HL-60 (cell line): ENCODE data around the gene KIZ.

Experiments used
- DNase-seq, 2 experiments: peaks; one replicate each; pipeline ENCODE4 v3.0.0-alpha.2; 2010 to 2020; ENCODE audit warnings: low read depth in 1 of 2, low spot score in 1 of 2
- H3K27ac ChIP-seq: fragments of 250-450 bp; sonication (Bioruptor Pico); replicated peaks from 2 replicates; pipeline ENCODE4 v1.5.1; 2020; ENCODE audit warnings: mild to moderate bottlenecking, moderate library complexity
- H3K27me3 ChIP-seq: fragments of 250-450 bp; sonication (Bioruptor Pico); 2 replicates; pipeline ENCODE4 v1.5.1; 2021; ENCODE audit warnings: mild to moderate bottlenecking, moderate library complexity; ENCODE audit not compliant: insufficient read depth, poor library complexity, severe bottlenecking
- H3K4me3 ChIP-seq: replicated peaks from 2 replicates; pipeline ENCODE4 v1.5.1; 2011; ENCODE audit warnings: mild to moderate bottlenecking, control low read depth, low read length; ENCODE audit not compliant: insufficient read depth
- CTCF ChIP-seq: IDR thresholded peaks from one replicate; pipeline ENCODE4 v1.5.1; 2011; ENCODE audit warnings: low read length, control low read depth, inconsistent platforms; ENCODE audit not compliant: insufficient read depth
- GABPA ChIP-seq: IDR thresholded peaks from 2 replicates; pipeline ENCODE4 v1.6.1; 2012; ENCODE audit warnings: low read depth
- POLR2AphosphoS5 ChIP-seq: IDR thresholded peaks from 2 replicates; pipeline ENCODE4 v1.6.1; 2012; ENCODE audit warnings: low read depth
- SPI1 ChIP-seq: IDR thresholded peaks from 2 replicates; pipeline ENCODE4 v1.6.1; 2012; ENCODE audit warnings: low read depth, mild to moderate bottlenecking, borderline replicate concordance
- TF ChIP-seq, protein P1 (sequence below): IDR thresholded peaks from 2 replicates; pipeline ENCODE4 v1.6.1; 2012; ENCODE audit warnings: low read depth; ENCODE audit not compliant: insufficient replicate concordance

KIZ gene

GRCh38 chr20:21208999-21209398, 83.1 kb downstream of the KIZ start:
- no peak overlapping the region for H3K27ac ChIP-seq
- H3K27me3 ChIP-seq: no peaks in the 10 kb centered on the region
- DNase-seq: no peak
- H3K4me3 ChIP-seq: no peak overlapping the region
- no peak for TF ChIP-seq POLR2AphosphoS5
- TF ChIP-seq CTCF: no peak
- TF ChIP-seq, protein P1, sequence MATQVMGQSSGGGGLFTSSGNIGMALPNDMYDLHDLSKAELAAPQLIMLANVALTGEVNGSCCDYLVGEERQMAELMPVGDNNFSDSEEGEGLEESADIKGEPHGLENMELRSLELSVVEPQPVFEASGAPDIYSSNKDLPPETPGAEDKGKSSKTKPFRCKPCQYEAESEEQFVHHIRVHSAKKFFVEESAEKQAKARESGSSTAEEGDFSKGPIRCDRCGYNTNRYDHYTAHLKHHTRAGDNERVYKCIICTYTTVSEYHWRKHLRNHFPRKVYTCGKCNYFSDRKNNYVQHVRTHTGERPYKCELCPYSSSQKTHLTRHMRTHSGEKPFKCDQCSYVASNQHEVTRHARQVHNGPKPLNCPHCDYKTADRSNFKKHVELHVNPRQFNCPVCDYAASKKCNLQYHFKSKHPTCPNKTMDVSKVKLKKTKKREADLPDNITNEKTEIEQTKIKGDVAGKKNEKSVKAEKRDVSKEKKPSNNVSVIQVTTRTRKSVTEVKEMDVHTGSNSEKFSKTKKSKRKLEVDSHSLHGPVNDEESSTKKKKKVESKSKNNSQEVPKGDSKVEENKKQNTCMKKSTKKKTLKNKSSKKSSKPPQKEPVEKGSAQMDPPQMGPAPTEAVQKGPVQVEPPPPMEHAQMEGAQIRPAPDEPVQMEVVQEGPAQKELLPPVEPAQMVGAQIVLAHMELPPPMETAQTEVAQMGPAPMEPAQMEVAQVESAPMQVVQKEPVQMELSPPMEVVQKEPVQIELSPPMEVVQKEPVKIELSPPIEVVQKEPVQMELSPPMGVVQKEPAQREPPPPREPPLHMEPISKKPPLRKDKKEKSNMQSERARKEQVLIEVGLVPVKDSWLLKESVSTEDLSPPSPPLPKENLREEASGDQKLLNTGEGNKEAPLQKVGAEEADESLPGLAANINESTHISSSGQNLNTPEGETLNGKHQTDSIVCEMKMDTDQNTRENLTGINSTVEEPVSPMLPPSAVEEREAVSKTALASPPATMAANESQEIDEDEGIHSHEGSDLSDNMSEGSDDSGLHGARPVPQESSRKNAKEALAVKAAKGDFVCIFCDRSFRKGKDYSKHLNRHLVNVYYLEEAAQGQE: no peak
- TF ChIP-seq SPI1: no peak
- no peak for TF ChIP-seq GABPA

DNA sequence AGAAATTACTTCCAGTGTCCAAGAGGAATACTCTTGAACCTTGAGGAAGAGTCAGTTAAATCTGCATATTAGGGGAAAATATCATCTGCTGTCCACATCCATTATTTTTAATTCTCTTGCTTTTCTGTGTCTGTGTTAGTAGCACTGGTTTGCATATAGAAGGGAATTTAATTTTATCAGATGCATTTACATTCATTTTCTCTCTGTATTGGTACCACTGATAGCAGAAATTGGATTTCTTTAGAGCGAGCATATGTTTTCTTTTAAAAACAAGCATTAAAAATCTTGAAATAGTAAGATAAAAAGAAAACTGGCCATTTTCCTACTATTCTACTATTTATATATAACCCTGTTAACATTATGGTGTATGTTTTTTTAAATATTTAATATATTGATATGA, 83.8 kb downstream of the KIZ start:
- no peak for TF ChIP-seq POLR2AphosphoS5
- Histone ChIP-seq H3K27ac (no peak overlapping the region), H3K27me3 (no peaks in the 10 kb centered on the region), H3K4me3 (no peak overlapping the region)
- no peak for DNase-seq

DNA sequence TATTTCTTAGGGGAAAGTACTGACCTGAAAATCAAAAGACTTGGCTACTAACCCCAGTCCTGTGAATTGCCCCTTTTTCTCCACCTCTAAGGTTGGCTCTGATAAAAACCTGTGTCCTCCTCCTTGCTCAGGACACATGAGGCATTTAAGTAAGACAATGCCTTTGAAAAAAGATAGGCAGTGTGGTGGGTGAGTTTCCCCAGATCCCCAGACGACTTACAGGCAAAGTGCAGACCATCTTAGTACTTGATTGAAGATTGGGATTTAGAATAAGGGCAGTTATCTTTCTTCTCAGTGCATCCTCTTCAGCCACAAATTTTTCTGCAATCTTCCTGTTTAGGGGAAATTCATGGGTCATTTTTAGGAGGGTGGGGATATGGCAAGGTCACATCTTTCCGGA, 87.8 kb downstream of the KIZ start:
- TF ChIP-seq SPI1 (no peak), GABPA (no peak), CTCF (no peak), POLR2AphosphoS5 (no peak)
- TF ChIP-seq, protein P1: no peak
- no peak for DNase-seq
- Histone ChIP-seq H3K27me3 (no peaks in the 10 kb centered on the region), H3K4me3 (no peak overlapping the region), H3K27ac (no peak overlapping the region)

DNA sequence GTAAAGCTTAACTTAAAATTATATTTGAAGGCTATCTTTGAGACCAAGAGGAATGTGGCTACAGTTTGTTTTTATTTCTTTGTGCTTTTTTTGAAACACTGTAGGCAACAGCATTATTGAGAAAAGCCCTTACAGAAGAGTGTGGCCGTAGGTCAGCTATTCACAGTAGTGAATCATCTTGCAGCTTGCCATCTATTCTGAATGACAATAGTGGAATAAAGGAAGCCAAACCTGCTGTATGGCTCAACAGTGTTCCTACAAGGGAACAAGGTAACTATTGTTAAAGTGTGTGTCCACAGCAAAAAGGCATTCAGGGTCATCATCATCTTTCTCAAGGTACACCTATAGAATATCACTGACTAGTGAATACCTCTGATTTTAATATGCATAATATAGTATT, 88.5 kb downstream of the KIZ start:
- no peak for DNase-seq
- H3K4me3 ChIP-seq: no peak overlapping the region
- TF ChIP-seq CTCF: no peak
- no peak for TF ChIP-seq SPI1
- no peak for TF ChIP-seq POLR2AphosphoS5
- TF ChIP-seq, protein P1: no peak
- TF ChIP-seq GABPA: no peak
- H3K27me3 ChIP-seq: no peaks in the 10 kb centered on the region
- no peak overlapping the region for H3K27ac ChIP-seq
